ENCODE data around the gene ATXN7L1. TPM values are rescaled to one million over a fixed set of nuclear protein-coding genes. Genes with fewer than 3 reads are reported as not detected.
A peak's percentile ranks its signal among the peaks of the same experiment; 100 is the strongest.
"Not testable (repeated sequence)": the region's sequence is repeated elsewhere in the genome, so short reads cannot be mapped to it uniquely, and the experiment has no call there.

The ATXN7L1 gene
- polyA plus RNA-seq, 3 donors, result 10.3 to 12.9 (median 11.4) TPM

DNA sequence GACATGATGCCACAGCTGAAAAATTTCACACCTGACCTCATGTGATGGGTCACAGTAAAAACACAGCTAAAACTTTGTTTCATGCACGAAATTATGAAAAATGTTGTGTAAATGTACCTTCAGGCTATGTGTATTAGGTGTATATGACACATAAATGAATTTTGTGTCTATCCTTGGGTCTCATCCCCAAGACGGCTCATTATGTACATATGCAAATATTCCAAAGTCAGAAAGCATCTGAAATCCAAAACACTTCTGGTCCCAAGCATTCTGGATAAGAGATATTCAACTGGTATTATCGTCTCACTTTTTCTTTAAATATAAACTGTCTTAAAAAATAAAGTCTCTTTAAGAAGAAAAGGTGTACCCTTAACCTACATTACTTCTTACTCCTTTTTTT, 145.4 kb downstream of the ATXN7L1 start:
- no peak for DNase-seq (ENCODE audit: extremely low read depth in 1 of 11, low read depth in 9 of 11, low spot score in 4 of 11)

GRCh38 chr7:105728028-105728427, 148.4 kb downstream of the ATXN7L1 start:
- DNase-seq (ENCODE audit: extremely low read depth in 1 of 11, low read depth in 9 of 11, low spot score in 4 of 11), result no peak

DNA sequence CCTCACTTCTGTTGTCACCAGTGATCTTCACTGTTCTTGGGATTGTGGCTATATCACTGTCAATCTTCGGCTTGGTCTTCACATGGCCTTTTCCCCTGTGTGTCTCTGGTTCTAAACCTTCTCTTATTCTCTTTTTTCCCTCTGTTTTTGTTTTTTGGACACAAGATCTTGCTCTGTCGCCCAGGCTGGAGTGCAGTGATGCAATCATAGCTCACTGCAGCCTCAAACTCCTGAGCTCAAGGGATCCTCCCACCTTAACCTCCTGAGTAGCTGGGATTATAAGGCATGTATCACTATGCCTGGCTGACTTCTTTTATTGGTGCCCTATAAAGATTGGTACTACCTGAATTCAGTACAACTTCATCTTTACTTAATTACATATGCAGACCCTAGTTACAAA, 151.7 kb downstream of the ATXN7L1 start:
- DNase-seq (ENCODE audit: extremely low read depth in 1 of 11, low read depth in 9 of 11, low spot score in 4 of 11), result no peak

DNA sequence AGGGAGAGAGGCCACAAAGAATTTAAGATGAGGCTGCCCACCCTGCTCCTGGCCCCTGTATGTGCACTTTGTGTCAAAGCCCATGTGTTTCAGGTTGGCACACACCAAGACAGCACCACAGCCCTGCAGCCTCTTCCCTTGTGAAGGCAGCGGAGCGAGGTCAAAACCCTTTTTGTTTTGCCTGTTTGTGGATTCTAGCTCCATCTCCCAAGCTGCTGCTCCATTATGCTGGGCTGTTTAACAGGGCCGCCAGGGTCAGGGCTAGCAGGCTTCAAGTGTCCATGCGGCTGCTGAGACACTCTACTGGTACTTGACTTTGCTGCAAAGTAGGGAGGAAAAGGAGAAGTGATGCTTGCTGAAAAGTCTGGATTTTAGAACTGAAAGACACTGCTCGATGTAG, 152.8 kb downstream of the ATXN7L1 start:
- DNase-seq (ENCODE audit: extremely low read depth in 1 of 11, low read depth in 9 of 11, low spot score in 4 of 11), result peak in 3 of 11 donors; percentile 11 to 21 (median 19)

DNA sequence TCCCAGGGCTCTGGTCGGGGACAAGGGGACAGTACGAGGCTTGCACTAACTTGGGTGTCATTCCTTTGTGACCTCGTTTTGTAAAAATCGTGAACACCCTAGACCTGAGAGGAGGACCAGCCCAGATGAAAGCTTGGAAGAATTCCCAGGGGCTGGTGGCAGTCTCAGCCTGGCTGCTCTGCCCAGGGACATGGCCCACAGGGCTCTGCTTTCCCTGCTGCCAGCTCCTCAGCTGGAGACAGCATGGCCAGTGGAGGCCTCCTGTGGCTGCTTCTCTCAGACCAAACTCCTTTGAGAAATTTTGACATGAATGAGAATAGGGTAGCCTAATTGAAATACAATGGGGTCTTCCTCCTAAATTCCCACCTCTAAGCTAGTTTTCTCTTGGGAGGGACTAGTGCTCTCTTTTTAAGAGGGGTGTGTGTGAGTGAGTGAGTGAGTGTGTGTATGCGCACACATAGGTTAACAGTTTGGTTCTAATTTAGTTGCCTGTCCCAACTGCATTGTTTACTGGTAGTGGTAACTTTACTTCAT, 154.8 kb downstream of the ATXN7L1 start:
- DNase-seq (ENCODE audit: extremely low read depth in 1 of 11, low read depth in 9 of 11, low spot score in 4 of 11), result no peak

DNA sequence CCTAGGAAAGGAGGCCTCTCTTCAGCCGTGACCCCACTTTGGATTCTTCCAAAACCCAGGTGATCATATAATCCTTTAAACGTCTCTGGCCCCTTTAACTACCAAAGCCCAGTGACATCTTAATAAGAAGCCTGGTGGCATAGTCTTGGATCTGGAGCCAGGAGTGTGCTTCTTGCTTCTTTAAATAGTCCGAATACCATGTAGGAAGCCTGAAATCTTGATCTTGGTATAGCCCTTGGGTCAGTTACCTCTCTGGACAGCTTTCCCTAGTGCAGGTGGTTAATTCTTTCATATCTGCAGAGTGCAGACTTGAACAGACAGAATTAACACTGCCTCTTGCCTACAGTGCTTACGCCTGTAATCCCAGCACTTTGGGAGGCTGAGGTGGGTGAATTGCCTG, 156.5 kb downstream of the ATXN7L1 start:
- DNase-seq (ENCODE audit: extremely low read depth in 1 of 11, low read depth in 9 of 11, low spot score in 4 of 11), result no peak

DNA sequence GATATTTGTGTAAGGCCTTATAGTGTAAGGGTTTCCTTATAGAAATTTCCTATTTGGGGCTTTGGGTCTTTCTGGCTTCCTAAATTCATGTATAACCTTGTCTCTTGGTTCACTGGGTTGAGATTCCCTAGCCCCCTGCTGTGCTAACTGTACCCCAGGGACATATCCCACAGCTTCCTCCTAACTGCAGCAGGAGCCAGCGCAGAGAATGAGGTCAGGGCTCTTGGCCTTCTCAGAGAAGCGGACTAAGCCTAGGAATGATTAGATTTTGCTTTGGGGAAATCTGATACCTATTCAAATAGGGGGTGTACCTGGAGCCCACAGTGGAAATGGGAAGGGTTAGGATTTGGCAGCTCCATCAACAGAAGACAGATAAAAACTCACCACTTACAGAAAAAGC, 157.0 kb downstream of the ATXN7L1 start:
- DNase-seq (ENCODE audit: extremely low read depth in 1 of 11, low read depth in 9 of 11, low spot score in 4 of 11), result no peak

GRCh38 chr7:105718511-105718925, 157.9 kb downstream of the ATXN7L1 start:
- no peak for DNase-seq (ENCODE audit: extremely low read depth in 1 of 11, low read depth in 9 of 11, low spot score in 4 of 11)

DNA sequence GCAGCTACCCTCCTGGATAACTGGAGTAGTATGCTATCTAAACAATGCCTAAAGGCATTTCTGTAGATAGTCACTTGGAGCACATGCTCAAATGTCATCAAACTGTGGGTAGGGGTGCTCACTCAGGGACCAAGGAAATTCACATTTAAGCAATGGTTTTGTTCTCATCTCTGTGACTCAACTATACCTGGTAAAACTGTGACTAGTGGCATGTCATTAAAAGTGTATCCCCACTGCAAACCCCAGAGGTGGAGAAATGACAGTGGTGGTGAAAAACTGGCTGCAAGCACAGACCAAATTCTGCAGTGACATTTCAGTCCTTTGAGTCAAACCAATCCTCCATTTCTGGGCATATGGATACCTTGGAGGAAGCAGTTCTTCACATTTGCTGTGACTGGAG, 160.9 kb downstream of the ATXN7L1 start:
- no peak for DNase-seq (ENCODE audit: extremely low read depth in 1 of 11, low read depth in 9 of 11, low spot score in 4 of 11)

- no peak for DNase-seq (ENCODE audit: extremely low read depth in 1 of 11, low read depth in 9 of 11, low spot score in 4 of 11)
Measured at GRCh38 chr7:105713488-105714465, 162.6 kb downstream of the ATXN7L1 start.

- DNase-seq (ENCODE audit: extremely low read depth in 1 of 11, low read depth in 9 of 11, low spot score in 4 of 11), result no peak
Measured at GRCh38 chr7:105712877-105713276, 163.5 kb downstream of the ATXN7L1 start.

DNA sequence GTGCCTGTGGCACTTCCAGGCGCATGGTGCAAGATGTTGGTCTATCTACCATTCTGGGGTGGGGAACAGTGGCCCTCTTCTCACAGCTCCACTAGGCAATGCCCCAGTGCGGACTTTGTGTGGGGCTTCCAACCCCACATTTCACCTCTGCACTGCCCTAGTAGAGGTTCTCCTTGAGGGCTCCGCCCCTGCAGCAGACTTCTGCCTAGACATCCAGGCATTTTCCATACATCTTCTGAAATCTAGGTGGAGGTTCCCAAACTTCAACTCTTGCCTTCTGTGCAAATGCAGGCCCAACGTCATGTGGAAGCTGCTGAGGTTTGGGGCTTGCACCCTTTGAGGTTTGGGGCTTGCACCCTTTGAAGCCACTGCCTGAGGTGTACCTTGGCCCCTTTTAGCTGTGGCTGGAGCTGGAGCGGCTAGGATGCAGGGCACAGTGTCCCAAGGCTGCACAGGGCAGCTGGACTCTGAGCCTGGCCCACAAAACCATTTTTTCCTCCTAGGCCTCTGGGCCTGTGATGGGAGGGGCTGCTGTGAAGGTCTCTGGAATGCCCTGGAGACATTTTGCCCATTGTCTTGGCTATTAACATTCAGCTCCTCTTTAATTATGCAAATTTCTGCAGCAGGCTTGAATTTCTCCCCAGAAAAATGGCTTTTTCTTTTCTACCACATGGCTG, 164.5 kb downstream of the ATXN7L1 start:
- DNase-seq (ENCODE audit: extremely low read depth in 1 of 11, low read depth in 9 of 11, low spot score in 4 of 11), result no peak

- not testable (repeated sequence) for DNase-seq (ENCODE audit: extremely low read depth in 1 of 11, low read depth in 9 of 11, low spot score in 4 of 11)
Measured at GRCh38 chr7:105710720-105711119, 165.7 kb downstream of the ATXN7L1 start.

DNA sequence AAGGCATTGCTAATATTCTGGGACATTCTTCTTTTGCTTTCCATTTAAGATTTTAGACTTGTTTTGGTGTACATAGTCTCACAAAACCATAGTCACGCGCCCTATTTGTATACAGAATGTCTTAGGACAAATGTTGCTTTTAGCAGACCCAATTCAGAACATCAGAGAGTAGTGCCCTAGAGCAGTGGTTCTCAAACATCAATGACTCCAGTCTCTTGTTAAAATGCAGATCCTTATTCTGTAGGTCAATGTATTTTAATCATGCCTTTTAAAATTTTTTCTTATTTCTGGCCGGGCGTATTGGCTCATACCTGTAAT, 167.7 kb downstream of the ATXN7L1 start:
- DNase-seq (ENCODE audit: extremely low read depth in 1 of 11, low read depth in 9 of 11, low spot score in 4 of 11), result no peak

- DNase-seq (ENCODE audit: extremely low read depth in 1 of 11, low read depth in 9 of 11, low spot score in 4 of 11), result no peak
Measured at GRCh38 chr7:105707967-105708762, 168.2 kb downstream of the ATXN7L1 start.

DNA sequence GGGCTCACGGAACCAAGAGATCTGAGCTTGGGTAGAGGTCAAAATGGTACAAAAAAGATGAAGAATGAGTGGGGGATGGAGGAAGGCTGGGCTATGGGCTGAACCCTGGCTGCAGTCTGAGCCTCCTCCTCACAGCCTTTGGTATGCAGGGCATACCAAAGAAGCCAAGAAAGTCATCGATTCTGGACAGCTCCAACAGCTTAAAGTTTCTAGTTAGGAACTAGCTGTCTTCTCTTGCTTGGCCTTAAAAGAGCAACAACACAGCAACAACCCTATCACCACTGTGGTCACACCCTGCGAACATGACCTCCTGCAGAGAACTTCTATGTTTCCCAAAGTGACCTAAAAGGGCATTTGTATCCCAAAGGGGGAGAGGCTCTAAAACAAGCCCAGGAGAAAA, 169.0 kb downstream of the ATXN7L1 start:
- no peak for DNase-seq (ENCODE audit: extremely low read depth in 1 of 11, low read depth in 9 of 11, low spot score in 4 of 11)

- DNase-seq (ENCODE audit: extremely low read depth in 1 of 11, low read depth in 9 of 11, low spot score in 4 of 11), result no peak
Measured at GRCh38 chr7:105705427-105705826, 171.0 kb downstream of the ATXN7L1 start.

DNA sequence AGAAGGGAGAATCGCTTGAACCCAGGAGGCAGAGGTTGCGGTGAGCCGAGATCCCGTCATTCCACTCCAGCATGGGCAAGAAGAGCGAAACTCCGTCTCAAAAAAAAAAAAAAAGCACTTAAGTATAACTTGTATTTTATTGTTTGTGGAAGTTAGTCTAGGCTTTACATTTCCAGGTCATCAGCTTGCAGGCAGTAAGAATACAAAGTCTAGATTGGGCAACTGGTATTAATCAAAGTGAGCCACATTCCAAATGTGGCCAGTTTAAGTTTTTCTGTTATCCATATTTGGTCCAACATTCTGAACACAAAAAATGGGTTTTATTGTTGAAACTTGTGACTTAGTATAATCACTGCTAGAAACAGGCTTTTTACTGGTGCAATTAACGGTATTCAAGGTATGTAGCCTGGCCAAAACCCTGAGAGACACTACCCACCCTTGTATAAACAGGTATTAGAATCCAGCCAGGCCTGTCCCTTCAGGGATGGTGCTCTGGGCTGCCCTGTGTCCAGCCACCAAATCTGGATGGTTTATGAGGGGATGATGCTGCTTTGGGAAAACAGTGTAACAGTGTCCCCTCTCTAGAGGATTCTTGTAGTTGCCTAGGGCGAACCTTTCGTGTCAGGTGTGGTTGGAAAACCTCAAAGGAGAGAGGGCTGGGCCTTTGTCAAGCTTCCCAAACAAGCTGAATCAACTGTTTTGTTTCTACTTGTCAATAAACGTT, 173.0 kb downstream of the ATXN7L1 start:
- no peak for DNase-seq (ENCODE audit: extremely low read depth in 1 of 11, low read depth in 9 of 11, low spot score in 4 of 11)

Data from renal cortex interstitium (tissue), 11 donors.